ENCODE results near the gene ST6GAL1. TPM values are rescaled to one million over a fixed set of nuclear protein-coding genes. Genes with fewer than 3 reads are reported as not detected.

ST6GAL1 gene
- polyA plus RNA-seq, 1 of the 3 experiments (the other 2 are of a cell fraction): 3.9 TPM

- TF ChIP-seq ZBTB33 (IDR thresholded peaks at IDR 0.05; ENCODE audit: borderline replicate concordance, low read depth) (no peak), TCF12 (IDR thresholded peaks at IDR 0.05) (no peak), NRF1 (IDR thresholded peaks at IDR 0.05; ENCODE audit: low read depth, low read length) (no peak), SIN3A (IDR thresholded peaks at IDR 0.05; ENCODE audit: borderline replicate concordance, low read depth, low read length) (no peak), ELF1 (IDR thresholded peaks at IDR 0.05) (no peak), TAF1 (IDR thresholded peaks at IDR 0.05; ENCODE audit: borderline replicate concordance, low read depth, low read length) (no peak), GABPA (IDR thresholded peaks at IDR 0.05; ENCODE audit: low read depth) (no peak)
Measured at GRCh38 chr3:187036394-187036793, 106.1 kb downstream of the ST6GAL1 start (continued).

GRCh38 chr3:187039100-187039722 lies 108.9 kb downstream of the ST6GAL1 start:
- WGBS (ENCODE audit: low lambda C conversion rate): 82% methylated on average over 10 of the region's 10 CpGs
- CTCF ChIA-PET: no interaction called here

GRCh38 chr3:187039723-187040414 lies 109.5 kb downstream of the ST6GAL1 start:
- Histone ChIP-seq H3K4me3 (ENCODE audit: low read depth in 2 of 2, low read length in 1 of 2) (no peak overlapping the region), H3K9ac (no peak overlapping the region), H3K4me2 (no peak overlapping the region), H3K27ac (ENCODE audit: low read depth in 2 of 2, low read length in 1 of 2) (no peak overlapping the region), H3K9me2 (no peaks in the 10 kb centered on the region), H3K9me3 (no peaks in the 10 kb centered on the region), H3F3A (replicated peaks; ENCODE audit: insufficient read depth) (no peaks in the 10 kb centered on the region), H2AFZ (ENCODE audit: low read depth) (no peak overlapping the region), H3K36me3 (replicated peaks in 1 of 2; ENCODE audit: control insufficient read depth in 1 of 2, insufficient read depth in 2 of 2, low read length in 1 of 2) (no peaks in the 10 kb centered on the region), H3K27me3 (ENCODE audit: insufficient read depth) (no peaks in the 10 kb centered on the region), H4K20me1 (ENCODE audit: insufficient read depth) (no peaks in the 10 kb centered on the region), H3K4me1 (ENCODE audit: control insufficient read depth in 1 of 2, insufficient read depth in 2 of 2, low read depth in 1 of 2, low read length in 1 of 2) (peaks cover 0 to 13% of the 10 kb centered on the region in 2 experiments; a peak in 1 of 4 replicates), H3K79me2 (ENCODE audit: insufficient read depth) (no peaks in the 10 kb centered on the region)
- CTCF ChIA-PET: no interaction called here
- no peak for DNase-seq
- POLR2A ChIA-PET: no interaction called here
- 83% methylated on average over 5 of the region's 6 CpGs for WGBS (ENCODE audit: low lambda C conversion rate)
- TF ChIP-seq NFIC (IDR thresholded peaks at IDR 0.05; ENCODE audit: borderline replicate concordance) (no peak), TEAD4 (IDR thresholded peaks at IDR 0.05; ENCODE audit: borderline replicate concordance, insufficient read depth) (no peak), RAD21 (IDR thresholded peaks at IDR 0.05; ENCODE audit: low read length) (no peak), IRF3 (IDR thresholded peaks at IDR 0.05; ENCODE audit: low read depth, low read length) (no peak), JUND (IDR thresholded peaks at IDR 0.05) (no peak), REST (IDR thresholded peaks at IDR 0.05; ENCODE audit: low read depth, low read length) (no peak), MXI1 (IDR thresholded peaks at IDR 0.05; ENCODE audit: low read depth, low read length) (no peak)

More at GRCh38 chr3:187039100-187039722, 108.9 kb downstream of the ST6GAL1 start:
- Histone ChIP-seq H3K4me2 (no peak overlapping the region), H3K27me3 (ENCODE audit: insufficient read depth) (no peaks in the 10 kb centered on the region), H3K27ac (ENCODE audit: low read depth in 2 of 2, low read length in 1 of 2) (no peak overlapping the region), H3K36me3 (replicated peaks in 1 of 2; ENCODE audit: control insufficient read depth in 1 of 2, insufficient read depth in 2 of 2, low read length in 1 of 2) (no peaks in the 10 kb centered on the region), H3K9me2 (no peaks in the 10 kb centered on the region), H3K9ac (no peak overlapping the region), H3F3A (replicated peaks; ENCODE audit: insufficient read depth) (no peaks in the 10 kb centered on the region), H4K20me1 (ENCODE audit: insufficient read depth) (no peaks in the 10 kb centered on the region), H3K9me3 (no peaks in the 10 kb centered on the region), H3K4me3 (ENCODE audit: low read depth in 2 of 2, low read length in 1 of 2) (no peak overlapping the region), H2AFZ (ENCODE audit: low read depth) (no peak overlapping the region), H3K4me1 (ENCODE audit: control insufficient read depth in 1 of 2, insufficient read depth in 2 of 2, low read depth in 1 of 2, low read length in 1 of 2) (peaks cover 0 to 9% of the 10 kb centered on the region in 2 experiments; a peak in 1 of 4 replicates), H3K79me2 (ENCODE audit: insufficient read depth) (no peaks in the 10 kb centered on the region)
- no peak for DNase-seq
- POLR2A ChIA-PET: no interaction called here
- TF ChIP-seq MEF2A (IDR thresholded peaks at IDR 0.05; ENCODE audit: borderline replicate concordance, low read depth): no peak
- no peak for TF ChIP-seq USF1 (IDR thresholded peaks at IDR 0.05; ENCODE audit: borderline replicate concordance, low read depth)
- TF ChIP-seq NFIC (IDR thresholded peaks at IDR 0.05; ENCODE audit: borderline replicate concordance): no peak
- TF ChIP-seq ELF1 (IDR thresholded peaks at IDR 0.05): no peak
- TF ChIP-seq POLR2AphosphoS5 (IDR thresholded peaks at IDR 0.05; ENCODE audit: low read depth, low read length): no peak
- TF ChIP-seq RFX5 (IDR thresholded peaks at IDR 0.05; ENCODE audit: low read length): no peak

All from SK-N-SH (cell line).